Body of pancreas (tissue), 4 donors: ENCODE results near the gene ARL5C.

Source experiments
- POLR2A ChIP-seq, 3 donors: fragments of 450-650 bp; IDR thresholded peaks; one replicate each; pipeline ENCODE4 v1.6.1; 2016; ENCODE audit warnings: antibody characterized with exemption in 3 of 3, mild to moderate bottlenecking in 2 of 3
- TF ChIP-seq, protein P1 (sequence below), 7 experiments: fragments of 450-650 bp in 4 of 7; fragments of 200-600 bp in 3 of 7; sonication (generic) in 3 of 7; IDR thresholded peaks; one replicate each; pipeline ENCODE4 v1.5.1; 2016 to 2019; ENCODE audit warnings: antibody characterized with exemption in 7 of 7

DNA sequence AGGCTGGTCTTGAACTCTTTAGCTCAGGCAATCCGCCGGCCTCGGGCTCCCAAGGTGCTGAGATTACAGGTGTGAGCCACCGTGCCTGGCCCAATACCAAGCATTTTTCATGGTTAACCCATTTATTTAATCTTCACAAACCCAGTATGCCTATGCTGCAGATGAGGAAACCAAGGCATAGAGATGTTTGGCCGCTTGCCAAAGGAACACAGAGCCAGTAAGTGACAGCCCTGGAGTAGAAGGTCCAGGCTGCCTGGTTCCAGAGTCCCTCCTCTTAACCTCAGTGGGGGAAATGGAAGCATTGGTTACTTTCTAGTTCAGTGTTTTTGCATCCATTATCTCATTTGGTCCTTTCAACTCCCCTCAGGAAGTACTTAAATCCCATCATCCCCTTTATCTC lies 15.3 kb upstream of the ARL5C start:
- TF ChIP-seq, protein P1, sequence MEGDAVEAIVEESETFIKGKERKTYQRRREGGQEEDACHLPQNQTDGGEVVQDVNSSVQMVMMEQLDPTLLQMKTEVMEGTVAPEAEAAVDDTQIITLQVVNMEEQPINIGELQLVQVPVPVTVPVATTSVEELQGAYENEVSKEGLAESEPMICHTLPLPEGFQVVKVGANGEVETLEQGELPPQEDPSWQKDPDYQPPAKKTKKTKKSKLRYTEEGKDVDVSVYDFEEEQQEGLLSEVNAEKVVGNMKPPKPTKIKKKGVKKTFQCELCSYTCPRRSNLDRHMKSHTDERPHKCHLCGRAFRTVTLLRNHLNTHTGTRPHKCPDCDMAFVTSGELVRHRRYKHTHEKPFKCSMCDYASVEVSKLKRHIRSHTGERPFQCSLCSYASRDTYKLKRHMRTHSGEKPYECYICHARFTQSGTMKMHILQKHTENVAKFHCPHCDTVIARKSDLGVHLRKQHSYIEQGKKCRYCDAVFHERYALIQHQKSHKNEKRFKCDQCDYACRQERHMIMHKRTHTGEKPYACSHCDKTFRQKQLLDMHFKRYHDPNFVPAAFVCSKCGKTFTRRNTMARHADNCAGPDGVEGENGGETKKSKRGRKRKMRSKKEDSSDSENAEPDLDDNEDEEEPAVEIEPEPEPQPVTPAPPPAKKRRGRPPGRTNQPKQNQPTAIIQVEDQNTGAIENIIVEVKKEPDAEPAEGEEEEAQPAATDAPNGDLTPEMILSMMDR (IDR thresholded peaks at IDR 0.05) = no peak
- TF ChIP-seq POLR2A (IDR thresholded peaks at IDR 0.05) = no peak
